LNCaP clone FGC (cell line): ENCODE results near the gene SORBS2.

Experiments used
- DNase-seq: peaks from one replicate; pipeline ENCODE4 v3.0.0-alpha.2; 2011; ENCODE audit warnings: low read depth
- H3K4me3 ChIP-seq: 2 replicates; pipeline ENCODE4 v1.5.1; 2011; ENCODE audit warnings: mild to moderate bottlenecking, low read depth, low read length, control low read depth
- CTCF ChIP-seq: IDR thresholded peaks from 2 replicates; pipeline ENCODE4 v1.5.1; 2012; ENCODE audit warnings: mild to moderate bottlenecking; ENCODE audit not compliant: control insufficient read depth, insufficient read depth; ENCODE audit errors: extremely low read depth

Gene SORBS2

DNA sequence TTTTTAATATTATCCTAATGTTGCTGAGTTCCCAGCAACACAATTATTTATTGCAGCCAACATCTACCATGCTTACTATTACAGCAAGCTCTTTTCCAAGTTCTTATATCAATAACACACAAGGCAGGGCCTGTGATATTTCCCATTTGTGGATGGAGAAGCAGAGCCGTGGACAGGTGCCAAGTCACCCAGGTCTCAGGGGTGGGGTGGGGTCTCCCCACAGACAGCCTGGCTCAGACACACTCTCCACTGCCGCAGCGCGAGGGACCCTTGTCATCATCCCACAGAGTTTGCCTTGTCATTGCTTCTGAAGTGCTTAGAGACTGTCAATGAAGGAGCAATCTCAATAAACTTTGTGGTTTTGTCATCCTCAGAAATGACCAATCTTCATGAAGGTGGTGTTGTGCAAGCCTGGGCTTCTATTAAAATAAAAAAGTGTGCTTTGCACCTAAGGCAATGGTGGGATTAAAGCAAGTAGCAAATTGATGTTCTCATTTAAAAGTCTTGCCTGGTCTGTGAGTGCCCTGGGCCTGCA is 76.1 kb downstream of the SORBS2 start:
- no peak for DNase-seq
- no peak overlapping the region for H3K4me3 ChIP-seq
- no peak for TF ChIP-seq CTCF

- H3K4me3 ChIP-seq, result no peak overlapping the region
- TF ChIP-seq CTCF, result no peak
- no peak for DNase-seq
Observed at GRCh38 chr4:185734930-185735329, 77.1 kb downstream of the SORBS2 start.

DNA sequence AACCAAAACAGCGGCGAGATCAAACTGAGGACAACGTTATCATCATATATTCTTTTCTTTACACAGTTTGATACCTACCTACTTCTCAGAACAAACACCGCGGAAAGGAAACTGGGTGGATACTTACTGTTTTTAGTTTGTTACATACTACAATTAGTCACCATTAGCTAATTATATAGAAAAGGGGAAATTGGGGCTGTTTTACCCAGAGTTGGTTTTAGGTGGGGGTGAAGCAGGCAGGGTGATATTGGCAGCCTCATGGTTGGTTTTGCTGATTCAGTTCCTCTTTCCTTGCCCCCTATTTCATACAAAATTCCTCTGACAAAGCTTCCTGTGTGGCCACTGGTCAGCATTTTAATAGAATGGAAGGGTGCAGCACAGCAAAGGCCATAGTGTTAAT is 77.8 kb downstream of the SORBS2 start:
- H3K4me3 ChIP-seq, result no peak overlapping the region
- no peak for TF ChIP-seq CTCF
- no peak for DNase-seq

- no peak for DNase-seq
- no peak for TF ChIP-seq CTCF
- no peak overlapping the region for H3K4me3 ChIP-seq
Observed at GRCh38 chr4:185730849-185731608, 81.0 kb downstream of the SORBS2 start.

GRCh38 chr4:185730387-185730786 is 81.6 kb downstream of the SORBS2 start:
- no peak overlapping the region for H3K4me3 ChIP-seq
- DNase-seq, result no peak
- no peak for TF ChIP-seq CTCF

GRCh38 chr4:185729391-185729804 is 82.6 kb downstream of the SORBS2 start:
- H3K4me3 ChIP-seq, result no peak overlapping the region
- DNase-seq, result no peak
- no peak for TF ChIP-seq CTCF

- H3K4me3 ChIP-seq, result no peak overlapping the region
- no peak for TF ChIP-seq CTCF
Observed at GRCh38 chr4:185728893-185729292, 83.1 kb downstream of the SORBS2 start.

More at GRCh38 chr4:185728893-185729292, 83.1 kb downstream of the SORBS2 start:
- no peak for DNase-seq
